Peyer's patch (tissue), 4 donors: ENCODE results near the gene ZNFX1. TPM values are rescaled to one million over a fixed set of nuclear protein-coding genes. Genes with fewer than 3 reads are reported as not detected.

ENCODE experiments used
- DNase-seq, 3 donors: peaks; one replicate each; pipeline ENCODE4 v3.0.0-alpha.2; 2017 to 2019
- H3K27ac ChIP-seq, 4 donors: fragments of 200-600 bp; sonication (generic); one replicate each; pipeline ENCODE4 v1.5.1; 2016 to 2019
- H3K27me3 ChIP-seq, 2 donors: fragments of 200-600 bp; sonication (generic); one replicate each; pipeline ENCODE4 v1.5.1; 2019
- H3K36me3 ChIP-seq, 3 donors: fragments of 200-600 bp; sonication (generic); one replicate each; pipeline ENCODE4 v1.5.1; 2016 to 2019
- H3K4me1 ChIP-seq, 4 donors: fragments of 200-600 bp; sonication (generic); one replicate each; pipeline ENCODE4 v1.5.1; 2016 to 2019
- H3K4me3 ChIP-seq, 4 donors: fragments of 200-600 bp; sonication (generic); 1 replicate in 3 of 4; 2 replicates in 1 of 4; pipeline ENCODE4 v1.5.1; 2016 to 2019; ENCODE audit warnings: mild to moderate bottlenecking in 1 of 4
- H3K9me3 ChIP-seq, 4 donors: fragments of 200-600 bp; sonication (generic); one replicate each; pipeline ENCODE4 v1.5.1; 2016 to 2019; ENCODE audit warnings: mild to moderate bottlenecking in 1 of 4
- POLR2A ChIP-seq, 2 donors: fragments of 450-650 bp; IDR thresholded peaks; one replicate each; pipeline ENCODE4 v1.5.1; 2017; ENCODE audit warnings: antibody characterized with exemption in 2 of 2, mild to moderate bottlenecking in 2 of 2, moderate library complexity in 2 of 2
- total RNA-seq, 4 donors: library from RNA; depleted of rRNA; stranded (reverse); fragments of >200 nt; gene quantifications; one replicate each; pipeline ENCODE4 v1.1.0, GENCODE V29; 2016
- TF ChIP-seq, protein P1 (sequence below), 6 experiments: fragments of 450-650 bp in 4 of 6; fragments of 200-600 bp in 2 of 6; sonication (generic) in 1 of 6; IDR thresholded peaks; one replicate each; pipeline ENCODE4 v1.5.1; 2017 to 2019; ENCODE audit warnings: antibody characterized with exemption in 6 of 6, mild to moderate bottlenecking in 3 of 6, moderate library complexity in 1 of 6

The ZNFX1 gene
- total RNA-seq, 4 donors from 2014 or later, result 33.4 to 40.3 (median 36.4) TPM

GRCh38 chr20:49283176-49283702 is 5.4 kb upstream of the ZNFX1 start:
- Histone ChIP-seq H3K4me1 (peaks cover 0 to 13% (median 4%) of the 10 kb centered on the region in 4 donors), H3K9me3 (peaks cover 0 to 49% (median 21%) of the 10 kb centered on the region in 4 donors), H3K4me3 (no peak overlapping the region), H3K27ac (no peak overlapping the region), H3K27me3 (no peaks in the 10 kb centered on the region), H3K36me3 (peaks cover 0 to 89% (median 13%) of the 10 kb centered on the region in 3 donors)
- DNase-seq, result no peak
- TF ChIP-seq, protein P1, sequence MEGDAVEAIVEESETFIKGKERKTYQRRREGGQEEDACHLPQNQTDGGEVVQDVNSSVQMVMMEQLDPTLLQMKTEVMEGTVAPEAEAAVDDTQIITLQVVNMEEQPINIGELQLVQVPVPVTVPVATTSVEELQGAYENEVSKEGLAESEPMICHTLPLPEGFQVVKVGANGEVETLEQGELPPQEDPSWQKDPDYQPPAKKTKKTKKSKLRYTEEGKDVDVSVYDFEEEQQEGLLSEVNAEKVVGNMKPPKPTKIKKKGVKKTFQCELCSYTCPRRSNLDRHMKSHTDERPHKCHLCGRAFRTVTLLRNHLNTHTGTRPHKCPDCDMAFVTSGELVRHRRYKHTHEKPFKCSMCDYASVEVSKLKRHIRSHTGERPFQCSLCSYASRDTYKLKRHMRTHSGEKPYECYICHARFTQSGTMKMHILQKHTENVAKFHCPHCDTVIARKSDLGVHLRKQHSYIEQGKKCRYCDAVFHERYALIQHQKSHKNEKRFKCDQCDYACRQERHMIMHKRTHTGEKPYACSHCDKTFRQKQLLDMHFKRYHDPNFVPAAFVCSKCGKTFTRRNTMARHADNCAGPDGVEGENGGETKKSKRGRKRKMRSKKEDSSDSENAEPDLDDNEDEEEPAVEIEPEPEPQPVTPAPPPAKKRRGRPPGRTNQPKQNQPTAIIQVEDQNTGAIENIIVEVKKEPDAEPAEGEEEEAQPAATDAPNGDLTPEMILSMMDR (IDR thresholded peaks at IDR 0.05), result no peak
- TF ChIP-seq POLR2A (IDR thresholded peaks at IDR 0.05), result no peak

DNA sequence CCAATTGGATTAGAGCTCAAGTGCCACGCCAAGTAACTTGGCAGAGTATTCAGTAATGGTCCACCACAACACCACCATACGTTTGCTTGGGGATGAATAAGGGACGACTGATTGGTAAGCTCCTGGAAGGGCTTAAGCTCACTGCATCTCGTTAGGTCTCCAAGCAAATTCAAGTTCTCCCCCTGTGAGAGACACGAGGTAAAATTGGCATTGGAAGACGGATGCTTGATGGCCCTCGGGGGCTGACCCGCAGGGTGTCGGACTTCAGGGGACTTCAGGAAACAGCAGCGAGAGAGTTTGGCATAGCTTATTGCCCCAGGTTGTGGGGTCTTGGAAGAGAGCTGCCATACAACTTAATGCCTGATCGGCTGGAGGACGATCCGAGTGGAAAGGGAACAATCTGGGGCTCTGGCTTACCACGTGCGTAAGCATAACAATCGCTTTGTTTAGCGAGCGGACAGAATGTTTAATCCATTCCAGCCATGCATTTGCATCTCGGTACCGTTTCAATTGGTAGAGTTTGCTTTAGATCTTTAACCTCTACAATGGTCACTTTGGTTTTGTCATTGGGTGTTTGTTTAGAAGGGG is 4.8 kb upstream of the ZNFX1 start:
- no peak overlapping the region for H3K4me3 ChIP-seq

DNA sequence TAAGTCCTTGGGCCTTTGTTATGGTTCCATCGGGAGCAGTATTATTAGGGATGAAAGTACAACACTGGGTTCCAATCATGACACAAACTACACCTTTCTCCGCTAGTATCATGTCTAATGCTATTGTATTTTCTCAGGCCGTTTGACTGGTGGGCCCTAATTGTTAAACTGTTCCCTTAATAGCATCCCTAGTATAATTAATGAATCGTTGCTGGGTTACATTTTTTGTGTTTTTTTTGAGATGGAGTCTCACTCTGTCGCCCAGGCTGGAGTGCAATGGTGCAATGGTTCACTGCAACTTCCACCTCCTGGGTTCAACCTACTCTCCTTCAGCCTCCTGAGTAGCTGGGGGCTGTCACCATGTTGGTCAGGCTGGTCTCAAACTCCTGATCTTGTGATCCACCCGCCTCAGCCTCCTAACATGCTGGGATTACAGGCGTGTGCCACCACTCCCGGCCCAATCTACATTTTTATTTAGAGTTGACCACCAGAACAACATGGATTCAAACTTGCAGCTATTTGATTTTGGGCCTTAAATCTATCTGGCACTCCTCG is 4.1 kb upstream of the ZNFX1 start:
- H3K4me1 ChIP-seq, result peaks cover 0 to 13% (median 4%) of the 10 kb centered on the region in 4 donors
- H3K27me3 ChIP-seq, result no peaks in the 10 kb centered on the region
- no peak for TF ChIP-seq POLR2A (IDR thresholded peaks at IDR 0.05)
- TF ChIP-seq, protein P1 (IDR thresholded peaks at IDR 0.05), result no peak
- DNase-seq, result no peak
- H3K4me3 ChIP-seq, result no peak overlapping the region
- H3K36me3 ChIP-seq, result peaks cover 0 to 76% (median 13%) of the 10 kb centered on the region in 3 donors
- no peak overlapping the region for H3K27ac ChIP-seq
- H3K9me3 ChIP-seq, result peaks cover 0 to 42% (median 20%) of the 10 kb centered on the region in 4 donors

More for the DNA sequence above, 4.8 kb upstream of the ZNFX1 start:
- no peak overlapping the region for H3K27ac ChIP-seq
- no peak for TF ChIP-seq POLR2A (IDR thresholded peaks at IDR 0.05)
- TF ChIP-seq, protein P1 (IDR thresholded peaks at IDR 0.05), result no peak
- no peaks in the 10 kb centered on the region for H3K27me3 ChIP-seq
- H3K36me3 ChIP-seq, result peaks cover 0 to 83% (median 13%) of the 10 kb centered on the region in 3 donors
- H3K9me3 ChIP-seq, result peaks cover 0 to 47% (median 21%) of the 10 kb centered on the region in 4 donors
- H3K4me1 ChIP-seq, result peaks cover 0 to 13% (median 4%) of the 10 kb centered on the region in 4 donors
- DNase-seq, result no peak

DNA sequence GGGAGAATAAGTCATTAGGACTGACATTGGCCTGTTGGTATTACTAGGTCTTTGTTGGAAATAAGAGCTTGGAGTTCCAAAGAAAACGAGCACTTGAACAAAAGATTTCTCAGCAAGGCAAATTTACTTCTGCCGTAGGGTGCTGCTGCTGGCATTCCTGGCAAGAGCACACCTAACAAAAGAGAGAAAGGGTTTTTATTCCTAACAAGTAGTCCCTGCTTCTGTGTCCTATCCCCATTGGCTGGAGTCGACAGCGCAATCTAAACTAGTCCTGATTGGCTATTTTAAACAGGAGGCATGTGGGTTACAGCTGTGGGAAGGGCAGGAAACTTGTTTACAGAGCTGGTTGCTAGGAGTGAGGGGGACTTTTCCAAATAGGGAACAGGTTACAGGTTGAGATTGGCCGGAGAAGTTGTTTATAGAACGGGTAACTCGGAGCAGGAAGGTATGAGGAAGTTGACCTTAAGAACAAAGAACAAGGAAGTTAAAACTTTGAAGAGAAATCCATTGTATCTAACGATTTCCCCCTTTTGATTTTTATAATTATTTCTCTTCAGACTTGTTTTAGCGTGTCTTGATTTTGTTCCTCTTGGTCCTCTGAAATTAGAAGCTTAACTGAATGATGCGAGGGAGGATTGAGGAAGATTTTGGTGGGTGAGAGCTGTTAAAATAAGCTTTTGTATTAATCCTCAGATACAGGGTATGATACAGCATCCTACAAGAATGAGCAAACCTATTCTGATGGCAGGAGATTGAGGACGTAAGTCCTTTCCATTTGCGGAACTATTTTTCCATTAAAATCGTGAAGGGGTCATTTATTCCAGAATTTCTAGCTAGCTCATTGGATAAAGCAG is 3.4 kb upstream of the ZNFX1 start:
- DNase-seq, result no peak
- H3K9me3 ChIP-seq, result peaks cover 0 to 36% (median 16%) of the 10 kb centered on the region in 4 donors
- H3K27me3 ChIP-seq, result no peaks in the 10 kb centered on the region
- TF ChIP-seq, protein P1 (IDR thresholded peaks at IDR 0.05), result no peak
- TF ChIP-seq POLR2A (IDR thresholded peaks at IDR 0.05), result no peak
- H3K4me1 ChIP-seq, result peaks cover 0 to 18% (median 4%) of the 10 kb centered on the region in 4 donors
- H3K36me3 ChIP-seq, result peaks cover 0 to 69% (median 13%) of the 10 kb centered on the region in 3 donors
- H3K4me3 ChIP-seq, result peak overlapping the region in 1 of 4 donors; percentile 3
- H3K27ac ChIP-seq, result no peak overlapping the region

DNA sequence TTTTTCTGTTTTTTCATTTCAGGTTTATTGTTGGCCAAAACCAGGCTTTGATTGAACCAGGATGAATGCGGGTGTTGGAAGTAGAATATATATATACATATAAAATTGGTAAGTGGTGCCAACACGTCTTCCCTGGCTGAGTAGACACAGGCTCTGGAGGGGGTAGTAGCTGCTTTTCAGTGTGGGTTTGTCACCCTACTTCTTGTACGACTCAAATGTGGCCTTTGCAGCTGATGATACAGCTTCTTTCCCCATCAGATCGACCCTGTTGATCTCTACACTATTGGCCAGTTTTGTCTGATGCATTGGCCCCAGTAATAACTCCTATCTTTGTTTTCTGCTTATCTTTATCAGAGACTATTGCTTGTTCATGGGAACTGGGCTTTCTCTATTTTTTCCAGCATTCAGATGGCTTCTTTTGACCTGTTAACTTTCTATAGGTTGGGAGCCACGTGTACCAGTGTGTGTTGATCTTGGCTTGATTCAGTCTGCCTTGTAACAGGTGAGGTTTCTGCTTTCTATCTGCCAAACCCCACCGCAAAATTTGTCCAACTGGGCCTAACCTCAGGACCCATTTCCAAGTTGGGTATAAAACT is 2.7 kb upstream of the ZNFX1 start:
- Histone ChIP-seq H3K27ac (peak overlapping the region in 1 of 4 donors; percentile 19), H3K36me3 (peaks cover 0 to 63% (median 8%) of the 10 kb centered on the region in 3 donors), H3K4me3 (peak overlapping the region in 1 of 4 donors; percentile 3), H3K9me3 (peaks cover 0 to 29% (median 13%) of the 10 kb centered on the region in 4 donors), H3K4me1 (peaks cover 0 to 26% (median 4%) of the 10 kb centered on the region in 4 donors), H3K27me3 (no peaks in the 10 kb centered on the region)
- DNase-seq, result no peak
- no peak for TF ChIP-seq POLR2A (IDR thresholded peaks at IDR 0.05)
- TF ChIP-seq, protein P1 (IDR thresholded peaks at IDR 0.05), result no peak
